Epithelial cell of umbilical artery (primary cell): ENCODE data around the gene CCDC83. TPM values are rescaled to one million over a fixed set of nuclear protein-coding genes. Genes with fewer than 3 reads are reported as not detected.

ENCODE experiments used
- total RNA-seq: library from RNA; depleted of rRNA; stranded (reverse); fragments of >200 nt; gene quantifications from 2 replicates; pipeline ENCODE4 v1.2.3, GENCODE V29; 2014

The CCDC83 gene
- under 0.01 TPM in 1 of 2 replicates, not detected in the other for total RNA-seq

DNA sequence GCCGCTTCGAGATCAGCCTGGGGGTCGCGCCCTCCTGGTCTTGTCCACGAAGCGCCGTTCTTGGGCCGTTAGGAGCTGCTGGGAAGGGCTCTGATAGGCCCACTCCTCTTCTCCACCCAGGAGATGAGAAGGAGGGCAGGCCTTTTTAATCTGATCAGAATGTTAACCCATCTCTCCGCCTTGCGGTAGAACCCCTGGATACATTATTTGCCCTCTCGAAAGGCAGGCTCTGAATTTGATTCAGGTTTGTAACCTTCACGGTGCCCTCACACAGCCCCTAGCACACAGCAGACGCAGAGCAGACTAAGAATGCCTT lies at the start of gene CCDC83:
Gene CCDC83, plus strand, starts transcription at position 43 of the 316 bp plus-strand sequence. CDS start 9,741 bp downstream, outside the sequence.

DNA sequence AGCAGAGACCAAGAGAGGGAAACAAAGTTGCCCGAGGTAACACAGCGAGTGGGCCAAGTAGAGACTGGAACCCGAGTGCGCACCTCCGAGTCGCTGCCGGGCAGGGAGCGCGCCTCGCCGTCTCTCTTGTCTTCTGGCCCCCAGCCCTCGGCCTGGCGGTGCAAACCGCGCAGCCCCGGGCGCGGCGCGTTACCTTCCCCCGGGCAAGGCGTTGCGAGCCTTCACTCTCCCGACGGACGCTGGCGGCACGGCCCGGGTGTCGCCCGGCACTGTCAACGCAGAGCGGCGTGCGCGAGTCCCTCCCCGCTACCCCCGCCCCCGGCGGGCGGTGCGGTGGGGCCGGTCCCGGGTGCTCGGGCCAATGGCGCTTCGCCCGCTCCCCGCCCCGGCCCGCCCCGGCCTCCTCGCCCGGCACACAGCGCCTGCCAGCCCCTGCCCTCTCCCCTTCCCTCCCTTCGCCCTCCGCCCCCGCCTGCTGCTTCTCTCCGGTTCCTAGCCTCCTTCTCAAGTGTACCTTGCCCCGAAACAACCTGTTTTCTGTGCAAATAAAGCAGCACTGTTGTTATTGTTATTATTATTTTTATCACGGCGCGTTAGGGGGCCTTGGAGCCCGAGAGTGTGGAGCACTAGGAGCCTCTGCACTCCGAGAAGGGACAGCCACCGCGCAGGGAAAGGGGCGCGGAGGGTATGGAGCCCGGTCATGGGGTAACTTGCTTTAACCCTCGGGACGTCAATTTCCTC lies 44.1 kb upstream of the CCDC83 start, which contains the start of gene SYTL2:
Gene SYTL2, minus strand, starts transcription at position 271 of the 741 bp plus-strand sequence. CDS start 53,416 bp downstream, outside the sequence.

Other genes starting within 250 kb of the CCDC83 start
- 0.32 and 0.91 TPM in 2 replicates for gene DLG2, start 228.0 kb upstream of the CCDC83 start, total RNA-seq
- 78.3 and 100 TPM in 2 replicates for gene TMEM126B, start 226.8 kb upstream of the CCDC83 start, total RNA-seq
- 58.5 and 78.1 TPM in 2 replicates for gene TMEM126A, start 207.4 kb upstream of the CCDC83 start, total RNA-seq
- gene CREBZF, start 190.3 kb upstream of the CCDC83 start, total RNA-seq: 28.6 and 48.9 TPM in 2 replicates
- not detected in 2 replicates for gene CCDC89, start 169.2 kb upstream of the CCDC83 start, total RNA-seq
- 3.6 and 11.1 TPM in 2 replicates for gene SYTL2, start 44.2 kb upstream of the CCDC83 start, total RNA-seq
- gene PICALM, start 213.7 kb downstream of the CCDC83 start, total RNA-seq: 224 and 229 TPM in 2 replicates